Left cardiac atrium (tissue), 4 donors: Measurements from ENCODE around the gene ADD1. TPM values are rescaled to one million over a fixed set of nuclear protein-coding genes. Genes with fewer than 3 reads are reported as not detected.
A peak's percentile ranks its signal among the peaks of the same experiment; 100 is the strongest.

Source experiments
- ATAC-seq, 2 donors: fragments of 200-7000 bp; cut with Tn5 transposase; one replicate each; pipeline ENCODE4 v1.9.1; 2020; ENCODE audit warnings: mild to moderate bottlenecking in 2 of 2, moderate library complexity in 2 of 2
- DNase-seq: peaks from one replicate; pipeline ENCODE4 v3.0.0-alpha.2; 2020
- intact Hi-C, 2 donors: fragments of 100-400 bp; cut with DNase I; formaldehyde crosslinking; loops; one replicate each; pipeline versions ENCODE4 v1.14.1 to v1.15.1; 2022 to 2023
- total RNA-seq, 2 donors: library from RNA; stranded (reverse); fragmentation: NEBNext Ultra II Directional; extraction: Animal tissue kit (Norgen Biotek cat#: 25700); gene quantifications; one replicate each; pipeline ENCODE4 v1.2.1, GENCODE V29; 2021
- donor health status: DM: no; HTN: yes; CAD: no.
- donor health status: DM: no; HTN: yes; CAD: no; lungs with severe emphysema.
- donor health status: DM: yes; HTN: yes; CAD: no.
- donor health status: Dilated cardiomyopathy.

ADD1 gene
- total RNA-seq, 2 donors from 2014 or later, result 200 to 209 TPM

DNA sequence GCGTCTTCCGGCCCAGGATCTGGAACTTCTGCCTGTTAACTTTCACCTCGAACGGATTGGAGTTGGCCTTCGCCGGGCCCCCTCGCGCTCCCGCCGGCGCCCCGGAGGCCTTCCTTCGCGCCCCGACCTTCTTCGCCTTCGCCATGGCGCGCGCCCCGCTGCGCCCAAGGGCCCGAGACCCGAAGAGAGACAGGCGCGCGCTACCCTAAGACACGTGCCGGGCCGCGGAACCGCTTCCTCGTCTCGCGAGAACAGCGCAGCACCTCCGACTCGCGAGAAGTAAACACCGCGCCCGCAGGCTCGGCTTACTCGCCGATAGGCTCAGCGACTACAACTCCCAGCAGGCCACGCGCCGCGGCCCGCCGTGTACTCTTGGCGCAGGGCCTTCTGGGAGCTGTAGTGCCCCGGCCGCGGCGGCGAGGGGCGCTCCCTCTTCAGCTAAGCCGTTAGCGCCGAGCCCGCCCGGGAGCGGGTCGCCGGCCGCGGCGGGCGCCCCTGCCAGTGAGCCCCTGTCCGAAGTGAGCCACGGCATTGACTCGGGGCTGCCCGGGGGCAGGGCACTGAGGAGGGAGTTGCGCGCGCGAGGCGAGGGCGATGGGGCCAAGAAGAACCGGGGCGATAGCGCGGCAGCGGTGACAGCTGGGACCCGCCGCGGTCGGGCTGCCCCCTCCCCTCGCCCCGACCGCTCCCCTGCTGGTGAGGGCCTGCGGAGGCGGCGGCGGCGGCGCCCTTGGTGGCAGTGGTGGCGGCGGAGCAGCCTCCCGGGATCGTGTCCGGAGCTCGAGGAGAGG, 119.7 kb downstream of the ADD1 start, which contains the start of the genes GRK4 and NOP14:
TSS of gene GRK4 (plus strand) at position 397 of the 791 bp plus-strand sequence. CDS start 500 bp downstream, outside the sequence.
TSS of gene NOP14 (minus strand) at position 232 of the 791 bp plus-strand sequence. CDS start at position 145, 87 bp downstream.
- intact Hi-C loops, result no loop called here
- DNase-seq (peak; percentile 99), ATAC-seq (peak; percentile 97 to 98)

DNA sequence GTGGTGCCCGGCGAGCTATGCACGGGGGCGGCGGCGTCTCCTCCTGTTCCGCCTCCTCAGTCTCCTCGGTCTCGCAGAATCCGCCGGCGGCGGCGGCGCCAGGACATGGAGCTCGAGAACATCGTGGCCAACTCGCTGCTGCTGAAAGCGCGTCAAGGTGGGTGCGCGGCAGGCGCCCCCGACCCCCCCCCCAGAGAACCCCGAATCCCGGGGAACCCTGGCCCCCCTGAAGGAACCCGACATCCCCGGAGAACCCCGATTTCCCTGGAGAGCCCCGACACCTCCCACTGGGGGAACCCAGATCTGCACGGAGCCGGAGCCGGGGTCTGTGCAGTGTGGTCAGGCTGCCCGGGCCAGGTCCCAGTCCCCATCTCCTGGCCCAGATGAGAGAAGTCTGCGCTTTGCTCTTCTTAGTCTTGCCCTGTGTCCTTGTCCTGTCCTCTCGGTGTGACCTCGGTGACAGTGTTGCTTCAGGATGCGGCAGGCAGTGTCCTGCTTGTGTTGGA, 120.4 kb downstream of the ADD1 start:
- no peak for DNase-seq
- peak; percentile 6 to 76 for ATAC-seq
- intact Hi-C loops, result no loop called here

DNA sequence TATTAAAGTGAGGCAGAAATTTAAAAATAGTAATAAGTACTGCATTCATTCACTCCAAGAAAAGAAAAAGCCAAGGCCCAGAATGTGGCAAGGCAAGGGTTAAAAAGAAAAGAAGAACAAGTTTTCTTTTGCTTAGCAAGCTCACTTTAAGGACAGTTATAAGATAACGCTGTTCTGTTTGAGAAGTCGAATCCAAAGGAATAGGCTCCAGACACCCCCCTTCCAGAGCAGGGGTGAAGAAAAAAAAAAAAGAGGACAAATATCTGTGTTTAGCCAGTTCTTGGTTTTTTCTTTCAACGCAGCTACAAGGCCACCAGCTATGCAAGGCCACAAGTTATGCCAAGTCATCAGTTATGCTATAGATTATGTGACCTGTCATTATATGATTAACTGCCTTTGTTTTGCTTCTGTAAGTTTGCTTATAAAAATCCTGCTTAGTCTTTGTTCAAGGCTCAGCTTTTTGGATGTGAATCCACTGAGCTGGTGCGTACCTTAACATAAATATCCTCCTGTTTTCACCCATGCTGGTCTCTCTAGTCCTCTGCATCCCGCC, 121.1 kb downstream of the ADD1 start:
- DNase-seq (no peak), ATAC-seq (no peak)
- intact Hi-C loops, result no loop called here

DNA sequence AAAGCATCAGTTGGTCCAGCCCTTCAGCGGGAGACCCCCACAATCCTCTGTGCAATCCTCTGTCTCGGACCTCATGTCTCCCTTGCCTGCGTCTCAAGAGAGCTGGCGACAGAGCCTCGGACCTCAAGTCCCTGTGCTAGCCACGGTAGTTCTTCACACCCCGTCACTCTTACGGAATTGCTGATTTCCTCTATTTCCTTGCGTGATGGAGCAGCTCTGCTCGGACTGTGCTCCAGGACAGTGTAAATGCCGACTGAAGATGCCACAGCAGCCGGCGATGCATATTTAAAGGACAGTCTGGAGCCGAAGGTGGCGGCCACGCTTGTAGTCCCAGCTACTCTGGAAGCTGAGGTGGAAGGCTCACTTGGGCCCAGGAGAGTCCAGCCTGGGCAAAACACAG, 121.6 kb downstream of the ADD1 start:
- intact Hi-C loops, result no loop called here
- no peak for DNase-seq
- no peak for ATAC-seq

DNA sequence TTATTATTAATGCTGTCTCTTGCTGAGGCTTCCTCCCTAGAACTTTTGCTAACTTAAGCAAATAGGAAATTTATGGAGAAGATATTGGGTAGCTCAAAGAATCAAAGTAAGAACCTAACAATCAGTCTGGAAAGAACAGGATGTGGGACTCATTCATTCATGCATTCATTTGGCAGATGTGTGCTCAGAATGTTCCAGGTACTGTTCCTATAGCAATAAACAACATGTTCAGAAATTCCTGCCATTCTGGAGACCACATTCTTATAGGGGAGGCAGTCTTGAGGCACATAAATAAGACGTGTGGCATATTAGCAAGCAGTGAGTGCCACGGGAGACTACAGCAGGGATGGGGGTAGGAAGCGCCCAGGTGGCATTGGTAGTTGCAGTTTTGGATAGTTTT, 124.7 kb downstream of the ADD1 start:
- no peak for ATAC-seq
- no peak for DNase-seq
- intact Hi-C loops, result no loop called here

DNA sequence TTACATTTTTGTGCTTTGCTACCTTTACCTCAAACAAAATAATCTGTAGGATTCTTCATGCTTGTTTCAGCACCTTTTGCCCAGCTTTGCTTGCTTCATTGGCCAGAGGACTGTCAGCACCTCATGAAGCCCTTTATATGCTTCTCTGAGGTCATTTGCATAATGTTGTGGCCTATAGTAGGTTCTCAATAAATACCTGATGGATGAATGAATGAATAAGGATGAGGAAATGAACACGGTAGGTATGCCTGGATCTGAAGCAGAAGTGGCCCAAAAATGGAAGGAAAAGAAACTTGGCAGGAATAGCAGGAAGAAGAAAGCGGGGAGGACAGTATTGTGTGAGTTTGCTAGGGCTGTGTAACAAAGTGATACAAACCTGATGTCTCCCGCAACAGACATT, 127.6 kb downstream of the ADD1 start:
- intact Hi-C loops, result no loop called here
- DNase-seq (no peak), ATAC-seq (no peak)

DNA sequence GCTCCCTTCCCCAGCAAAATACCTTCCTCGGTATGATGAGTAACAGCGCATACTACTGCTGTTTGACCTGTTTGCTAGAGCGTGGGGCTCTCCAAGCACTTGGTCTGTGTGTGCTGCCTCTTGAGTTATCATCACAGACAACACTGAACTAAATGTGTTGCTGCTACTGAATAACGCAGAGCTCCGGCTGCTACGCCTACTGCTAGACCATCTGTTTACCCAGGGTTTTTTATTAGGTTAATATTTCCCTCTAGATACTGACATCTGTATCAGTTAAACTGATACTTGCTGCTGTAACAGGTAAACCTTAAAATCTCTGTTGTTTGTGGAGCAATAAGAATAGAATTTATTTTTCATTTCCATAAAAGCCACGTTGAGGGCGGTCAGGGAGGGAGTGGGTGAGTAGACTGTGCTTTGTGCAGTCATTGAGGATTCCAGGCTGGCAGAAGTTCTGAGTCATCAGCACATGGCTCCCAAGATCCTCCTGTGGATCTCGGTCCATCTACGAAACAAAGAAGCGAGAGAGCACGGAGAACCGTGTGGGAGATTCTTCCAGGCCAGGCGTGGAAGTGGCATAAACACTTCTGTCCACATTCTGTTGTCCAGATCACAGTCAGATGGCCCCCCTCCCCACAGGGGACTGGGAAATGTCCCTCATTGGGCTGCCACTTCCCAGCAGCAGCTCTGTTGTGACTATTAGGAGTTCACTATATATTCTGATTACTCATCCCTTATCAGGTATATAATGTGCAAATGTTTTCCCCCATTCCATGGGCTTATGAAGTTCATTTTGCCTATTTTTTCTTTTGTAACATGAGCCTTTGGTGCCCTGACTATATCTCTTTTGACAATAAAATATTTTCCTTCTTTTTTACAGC, 133.8 kb downstream of the ADD1 start:
- intact Hi-C loops, result no loop called here
- peak in 1 of 2 donors; percentile 57 for ATAC-seq
- no peak for DNase-seq

Other genes with a start within 250 kb of the ADD1 start
- 10 to 100 TPM; 23.2 to 31.4 TPM for gene TNIP2, start 87.5 kb upstream of the ADD1 start, total RNA-seq
- 10 to 100 TPM; 28.3 to 28.5 TPM for gene SH3BP2, start 50.8 kb upstream of the ADD1 start, total RNA-seq
- gene NOP14, start 119.6 kb downstream of the ADD1 start, total RNA-seq, result 10 to 100 TPM; 14.4 to 22.9 TPM
- gene GRK4, start 119.7 kb downstream of the ADD1 start, total RNA-seq, result 10 to 100 TPM in 1 of 2 donors, 1 to 10 TPM in 1; 8.5 to 11.5 TPM
- not detected for gene HTT-AS, start 230.7 kb downstream of the ADD1 start, total RNA-seq
- gene HTT, start 230.8 kb downstream of the ADD1 start, total RNA-seq, result 10 to 100 TPM; 23.2 to 25.2 TPM